ENCODE results near the gene ROR1. TPM values are rescaled to one million over a fixed set of nuclear protein-coding genes. Genes with fewer than 3 reads are reported as not detected.

Gene ROR1
- total RNA-seq, 6 donors from 2014 or later: 19.7 to 39.8 (median 28.5) TPM

- Histone ChIP-seq H3K36me3 (no peaks in the 10 kb centered on the region), H3K9me3 (no peaks in the 10 kb centered on the region), H3K27me3 (no peaks in the 10 kb centered on the region), H3K4me3 (no peak overlapping the region), H3K4me1 (peaks cover 0 to 3% (median 0%) of the 10 kb centered on the region in 4 donors), H3K27ac (no peak overlapping the region)
- 83 to 86% methylated on average over 4 of the region's 4 CpGs for WGBS, 2 donors
- ATAC-seq (ENCODE audit: low FRiP score in 2 of 2) (no peak), DNase-seq (no peak)
- TF ChIP-seq POLR2A (IDR thresholded peaks at IDR 0.05) (no peak), EP300 (IDR thresholded peaks at IDR 0.05) (no peak), POLR2AphosphoS5 (IDR thresholded peaks at IDR 0.05) (no peak)
- TF ChIP-seq, protein P1, sequence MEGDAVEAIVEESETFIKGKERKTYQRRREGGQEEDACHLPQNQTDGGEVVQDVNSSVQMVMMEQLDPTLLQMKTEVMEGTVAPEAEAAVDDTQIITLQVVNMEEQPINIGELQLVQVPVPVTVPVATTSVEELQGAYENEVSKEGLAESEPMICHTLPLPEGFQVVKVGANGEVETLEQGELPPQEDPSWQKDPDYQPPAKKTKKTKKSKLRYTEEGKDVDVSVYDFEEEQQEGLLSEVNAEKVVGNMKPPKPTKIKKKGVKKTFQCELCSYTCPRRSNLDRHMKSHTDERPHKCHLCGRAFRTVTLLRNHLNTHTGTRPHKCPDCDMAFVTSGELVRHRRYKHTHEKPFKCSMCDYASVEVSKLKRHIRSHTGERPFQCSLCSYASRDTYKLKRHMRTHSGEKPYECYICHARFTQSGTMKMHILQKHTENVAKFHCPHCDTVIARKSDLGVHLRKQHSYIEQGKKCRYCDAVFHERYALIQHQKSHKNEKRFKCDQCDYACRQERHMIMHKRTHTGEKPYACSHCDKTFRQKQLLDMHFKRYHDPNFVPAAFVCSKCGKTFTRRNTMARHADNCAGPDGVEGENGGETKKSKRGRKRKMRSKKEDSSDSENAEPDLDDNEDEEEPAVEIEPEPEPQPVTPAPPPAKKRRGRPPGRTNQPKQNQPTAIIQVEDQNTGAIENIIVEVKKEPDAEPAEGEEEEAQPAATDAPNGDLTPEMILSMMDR (IDR thresholded peaks at IDR 0.05): no peak
Observed at GRCh38 chr1:63969441-63969901, 195.7 kb downstream of the ROR1 start.

DNA sequence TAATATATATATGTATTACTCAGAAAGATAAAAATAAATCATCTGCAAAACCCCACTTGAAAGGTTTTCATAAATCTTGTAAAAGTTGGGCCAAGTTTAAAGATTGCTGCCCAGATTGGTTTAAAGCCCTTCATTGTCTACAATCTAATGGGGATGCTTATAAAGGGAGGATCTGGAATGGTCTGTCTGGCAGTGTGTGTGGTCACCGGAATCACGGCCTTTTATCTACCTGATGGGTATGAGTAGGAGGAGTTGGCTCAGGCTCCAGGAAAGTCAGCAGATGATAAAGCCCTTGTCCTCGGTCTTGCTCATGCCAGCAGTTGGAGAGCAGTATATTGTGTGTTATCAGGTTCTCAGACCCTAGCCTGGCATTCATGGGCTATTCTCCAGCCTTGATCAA, 197.7 kb downstream of the ROR1 start:
- WGBS, 2 donors: 81 to 82% methylated on average over 3 of the region's 3 CpGs

GRCh38 chr1:63973005-63973419, 199.2 kb downstream of the ROR1 start:
- 85 to 88% methylated on average over 7 of the region's 7 CpGs for WGBS, 2 donors
- TF ChIP-seq POLR2A (IDR thresholded peaks at IDR 0.05) (no peak), EP300 (IDR thresholded peaks at IDR 0.05) (no peak), POLR2AphosphoS5 (IDR thresholded peaks at IDR 0.05) (no peak)
- TF ChIP-seq, protein P1 (IDR thresholded peaks at IDR 0.05): no peak
- ATAC-seq (ENCODE audit: low FRiP score in 2 of 2): no peak
- H3K27me3 ChIP-seq: no peaks in the 10 kb centered on the region
- no peak for DNase-seq
- H3K4me1 ChIP-seq: peaks cover 0 to 3% (median 0%) of the 10 kb centered on the region in 4 donors
- H3K9me3 ChIP-seq: no peaks in the 10 kb centered on the region
- H3K27ac ChIP-seq: no peak overlapping the region
- no peak overlapping the region for H3K4me3 ChIP-seq
- H3K36me3 ChIP-seq: no peaks in the 10 kb centered on the region

More for the DNA sequence above, 197.7 kb downstream of the ROR1 start:
- Histone ChIP-seq H3K27ac (no peak overlapping the region), H3K4me3 (no peak overlapping the region), H3K4me1 (peaks cover 0 to 3% (median 0%) of the 10 kb centered on the region in 4 donors), H3K36me3 (no peaks in the 10 kb centered on the region), H3K27me3 (no peaks in the 10 kb centered on the region), H3K9me3 (no peaks in the 10 kb centered on the region)
- peak in 1 of 2 donors; percentile 44 for ATAC-seq (ENCODE audit: low FRiP score in 2 of 2)
- no peak for DNase-seq
- TF ChIP-seq, protein P1 (IDR thresholded peaks at IDR 0.05): no peak
- no peak for TF ChIP-seq POLR2A (IDR thresholded peaks at IDR 0.05)
- no peak for TF ChIP-seq POLR2AphosphoS5 (IDR thresholded peaks at IDR 0.05)
- TF ChIP-seq EP300 (IDR thresholded peaks at IDR 0.05): no peak

GRCh38 chr1:63974966-63975365, 201.1 kb downstream of the ROR1 start:
- no peak overlapping the region for H3K4me3 ChIP-seq
- H3K36me3 ChIP-seq: no peaks in the 10 kb centered on the region
- TF ChIP-seq EP300 (IDR thresholded peaks at IDR 0.05) (no peak), POLR2AphosphoS5 (IDR thresholded peaks at IDR 0.05) (no peak), POLR2A (IDR thresholded peaks at IDR 0.05) (no peak)
- TF ChIP-seq, protein P1 (IDR thresholded peaks at IDR 0.05): no peak
- H3K27me3 ChIP-seq: no peaks in the 10 kb centered on the region
- 71 to 72% methylated on average over 6 of the region's 6 CpGs for WGBS, 2 donors
- no peak overlapping the region for H3K27ac ChIP-seq
- DNase-seq (no peak), ATAC-seq (ENCODE audit: low FRiP score in 2 of 2) (no peak)
- no peaks in the 10 kb centered on the region for H3K9me3 ChIP-seq
- no peaks in the 10 kb centered on the region for H3K4me1 ChIP-seq

DNA sequence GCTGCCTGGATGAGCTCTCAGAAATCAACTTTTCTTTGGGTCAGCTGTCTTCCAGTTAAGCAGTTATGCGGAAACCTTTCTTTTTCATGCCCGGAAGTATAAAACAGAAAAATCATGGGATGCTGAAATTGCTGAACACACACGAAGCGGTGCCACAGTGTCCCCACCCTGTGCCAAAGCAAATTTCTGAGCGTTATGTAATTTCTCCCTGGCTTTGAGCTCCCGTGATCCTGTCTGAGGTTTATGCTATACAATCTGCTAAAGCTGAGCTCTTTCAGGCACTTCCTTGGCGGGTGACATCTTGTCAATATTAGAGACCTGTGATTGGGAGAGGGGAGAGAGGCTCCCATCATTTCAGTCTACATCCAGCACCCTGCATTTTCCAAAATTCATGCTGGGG, 201.7 kb downstream of the ROR1 start:
- Histone ChIP-seq H3K27me3 (no peaks in the 10 kb centered on the region), H3K9me3 (no peaks in the 10 kb centered on the region), H3K4me1 (no peaks in the 10 kb centered on the region), H3K4me3 (no peak overlapping the region), H3K36me3 (no peaks in the 10 kb centered on the region), H3K27ac (no peak overlapping the region)
- no peak for DNase-seq
- ATAC-seq (ENCODE audit: low FRiP score in 2 of 2): no peak
- TF ChIP-seq, protein P1 (IDR thresholded peaks at IDR 0.05): no peak
- TF ChIP-seq POLR2A (IDR thresholded peaks at IDR 0.05): no peak
- no peak for TF ChIP-seq POLR2AphosphoS5 (IDR thresholded peaks at IDR 0.05)
- no peak for TF ChIP-seq EP300 (IDR thresholded peaks at IDR 0.05)
- WGBS, 2 donors: 67 to 76% methylated on average over 7 of the region's 7 CpGs
